Measurements from ENCODE around the gene PHACTR1. TPM values are rescaled to one million over a fixed set of nuclear protein-coding genes. Genes with fewer than 3 reads are reported as not detected.

Gene PHACTR1
- total RNA-seq (100 to 1,000 TPM in 5 of 10 donors, 10 to 100 TPM in 5; 66.3 to 150 (median 95.0) TPM), polyA plus RNA-seq (10 to 100 TPM in 1 of 2 donors, 1 to 10 TPM in 1; 6.3 to 17.0 TPM)
- long read RNA-seq, donor 1, partial matches to known transcripts: 20 of 74 reads
- long read RNA-seq, donor 1, other reads (novel, unspliced or antisense): 54 of 74 reads
- long read RNA-seq, donor 2, partial matches to known transcripts: 6 of 49 reads
- long read RNA-seq, donor 2, other reads (novel, unspliced or antisense): 43 of 49 reads
- long read RNA-seq, donor 3, partial matches to known transcripts: 10 of 389 reads
- long read RNA-seq, donor 3, other reads (novel, unspliced or antisense): 376 of 389 reads

DNA sequence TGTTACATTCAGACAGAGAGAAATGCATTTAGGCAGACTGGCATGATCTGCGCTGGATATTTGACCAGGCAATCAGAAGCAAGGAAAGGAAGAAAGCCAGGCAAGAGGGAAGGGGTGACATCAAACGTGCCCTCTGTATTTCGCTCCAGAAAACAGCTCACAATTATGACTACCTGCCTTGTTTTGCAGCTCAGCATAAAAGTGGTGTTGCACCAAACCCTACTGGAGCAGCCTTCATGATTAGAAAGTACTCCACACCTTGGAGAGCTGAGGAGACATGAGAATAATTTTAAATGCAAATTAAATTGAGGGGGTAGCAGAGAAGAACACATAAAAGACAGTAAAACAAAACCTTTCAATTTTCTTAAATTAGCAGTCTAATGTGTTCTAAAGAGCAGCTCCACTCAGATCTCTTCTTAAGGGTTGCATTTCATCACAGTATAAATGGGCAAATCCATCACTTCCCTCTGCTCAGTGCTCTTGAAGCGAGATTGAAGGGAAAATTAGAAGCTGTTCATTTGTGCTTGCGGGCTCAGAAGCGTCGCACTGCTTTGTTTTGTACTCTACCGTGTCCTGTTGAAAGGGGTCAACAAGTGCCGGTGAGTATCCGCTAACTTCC, at the start of gene PHACTR1:
TSS of gene PHACTR1 (plus strand) at position 470 of the 619 bp plus-strand sequence.
- no peaks in the 10 kb centered on the region for H3K36me3 ChIP-seq
- intact Hi-C loops (cut with DNase I): no loop called here
- WGBS, 2 donors: 79 to 82% methylated on average over 10 of the region's 10 CpGs
- no peak for TF ChIP-seq CTCF (IDR thresholded peaks at IDR 0.05)
- no peaks in the 10 kb centered on the region for H3K9me3 ChIP-seq
- peaks cover 0 to 78% (median 29%) of the 10 kb centered on the region in 7 donors for H3K27me3 ChIP-seq
- H3K4me1 ChIP-seq: no peaks in the 10 kb centered on the region
- no peak within 1 kb of the TSS for H3K27ac ChIP-seq
- no peak within 1 kb of the TSS for H3K4me3 ChIP-seq
- ATAC-seq (no peak), DNase-seq (no peak)

- Histone ChIP-seq H3K4me1 (no peaks in the 10 kb centered on the region), H3K4me3 (no peak overlapping the region), H3K9me3 (no peaks in the 10 kb centered on the region), H3K27me3 (no peaks in the 10 kb centered on the region), H3K36me3 (no peaks in the 10 kb centered on the region), H3K27ac (no peak overlapping the region)
- WGBS, 2 donors: 33 to 47% methylated on average over 1 of the region's 1 CpG
- TF ChIP-seq CTCF (IDR thresholded peaks at IDR 0.05): no peak
- DNase-seq (no peak), ATAC-seq (no peak)
- intact Hi-C loops (cut with DNase I): no loop called here
Measured at GRCh38 chr6:12666886-12667285, 49.7 kb upstream of the PHACTR1 start.

GRCh38 chr6:12675931-12676330, 40.6 kb upstream of the PHACTR1 start:
- Histone ChIP-seq H3K4me3 (no peak overlapping the region), H3K36me3 (no peaks in the 10 kb centered on the region), H3K27ac (no peak overlapping the region), H3K4me1 (no peaks in the 10 kb centered on the region), H3K9me3 (no peaks in the 10 kb centered on the region), H3K27me3 (peaks cover 0 to 9% (median 0%) of the 10 kb centered on the region in 7 donors)
- TF ChIP-seq CTCF (IDR thresholded peaks at IDR 0.05): no peak
- intact Hi-C loops (cut with DNase I): no loop called here
- ATAC-seq (no peak), DNase-seq (no peak)
- 86 to 88% methylated on average over 5 of the region's 5 CpGs for WGBS, 2 donors

DNA sequence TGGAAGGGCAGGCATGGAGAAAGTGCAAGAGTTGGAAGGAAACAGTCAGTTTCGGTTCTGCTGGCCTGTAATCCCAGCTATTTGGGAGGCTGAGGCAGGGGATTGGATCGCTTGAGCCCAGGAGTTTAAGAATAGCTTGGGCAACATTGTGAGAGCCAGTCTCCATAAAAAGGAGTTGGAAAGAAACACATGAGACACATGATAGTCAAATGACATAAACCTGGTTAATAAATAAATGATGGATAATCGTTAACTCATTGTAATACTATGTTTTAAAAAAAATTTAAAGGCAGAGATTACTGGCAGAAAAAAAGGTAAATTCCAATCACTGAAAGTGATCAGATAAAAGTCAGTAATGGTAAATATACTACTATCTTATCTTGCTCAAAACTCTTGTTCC, 37.2 kb upstream of the PHACTR1 start:
- 85 to 89% methylated on average over 3 of the region's 3 CpGs for WGBS, 2 donors
- H3K27ac ChIP-seq: no peak overlapping the region

More for the DNA sequence above, 37.2 kb upstream of the PHACTR1 start:
- intact Hi-C loops (cut with DNase I): no loop called here
- DNase-seq: no peak
- H3K9me3 ChIP-seq: no peaks in the 10 kb centered on the region
- TF ChIP-seq CTCF (IDR thresholded peaks at IDR 0.05): no peak
- H3K27me3 ChIP-seq: peaks cover 0 to 14% (median 0%) of the 10 kb centered on the region in 7 donors
- H3K4me3 ChIP-seq: no peak overlapping the region
- H3K4me1 ChIP-seq: no peaks in the 10 kb centered on the region
- ATAC-seq: no peak
- no peaks in the 10 kb centered on the region for H3K36me3 ChIP-seq
